Aorta (tissue), 5 donors: ENCODE results near the gene CCR3. TPM values are rescaled to one million over a fixed set of nuclear protein-coding genes. Genes with fewer than 3 reads are reported as not detected.

ENCODE experiments used
- ATAC-seq: fragments of 200-7000 bp; cut with Tn5 transposase; one replicate; pipeline ENCODE4 v1.9.1; 2022; ENCODE audit warnings: moderate library complexity; ENCODE audit not compliant: low FRiP score
- DNase-seq, 2 donors: peaks; one replicate each; pipeline ENCODE4 v3.0.0-alpha.2; 2020
- H3K27ac ChIP-seq, 2 donors: one replicate each; pipeline ENCODE4 v1.5.1; 2013; ENCODE audit warnings: low read length in 2 of 2, mild to moderate bottlenecking in 2 of 2, moderate library complexity in 2 of 2, control low read depth in 1 of 2, inconsistent platforms in 1 of 2, low read depth in 1 of 2
- H3K27me3 ChIP-seq, 2 donors: one replicate each; pipeline ENCODE4 v1.6.1; 2013; ENCODE audit warnings: control low read depth in 1 of 2, low read length in 1 of 2, mild to moderate bottlenecking in 1 of 2, moderate library complexity in 1 of 2; ENCODE audit not compliant: insufficient read depth in 2 of 2, control insufficient read depth in 1 of 2
- H3K36me3 ChIP-seq, 2 donors: one replicate each; pipeline ENCODE4 v1.6.1; 2013; ENCODE audit warnings: control low read depth in 1 of 2, low read length in 1 of 2, mild to moderate bottlenecking in 1 of 2; ENCODE audit not compliant: insufficient read depth in 2 of 2, control insufficient read depth in 1 of 2
- H3K4me1 ChIP-seq, 2 donors: one replicate each; pipeline ENCODE4 v1.6.1; 2013; ENCODE audit warnings: low read length in 2 of 2, control low read depth in 1 of 2, mild to moderate bottlenecking in 1 of 2, moderate library complexity in 1 of 2; ENCODE audit not compliant: insufficient read depth in 2 of 2, control insufficient read depth in 1 of 2
- H3K4me3 ChIP-seq, 2 donors: one replicate each; pipeline ENCODE4 v1.5.1; 2013; ENCODE audit warnings: low read length in 2 of 2, control low read depth in 1 of 2, mild to moderate bottlenecking in 1 of 2
- H3K9me3 ChIP-seq: one replicate; pipeline ENCODE4 v1.6.1; 2013; ENCODE audit warnings: mild to moderate bottlenecking, low read length; ENCODE audit not compliant: control insufficient read depth
- intact Hi-C, 2 donors: fragments of 100-400 bp; cut with DNase I; formaldehyde crosslinking; loops; one replicate each; pipeline versions ENCODE4 v1.14.2 to v1.15.0; 2022
- polyA plus RNA-seq, 2 donors: library from polyadenylated mRNA; stranded (reverse); fragments of 200-250 nt; gene quantifications; one replicate each; pipeline ENCODE4 v1.2.3, GENCODE V29; 2013
- total RNA-seq, 2 donors: library from RNA; stranded (reverse); fragmentation: NEBNext Ultra II Directional; extraction: Animal tissue kit (Norgen Biotek cat#: 25700); gene quantifications; one replicate each; pipeline ENCODE4 v1.2.1, GENCODE V29; 2021
- donor health status: healthy with polysubstance abuse.
- donor health status: Bipolar disorder and iron deficiency.
- donor health status: DM: no; HTN: no; CAD: no.
- donor health status: DM: no; HTN: no; CAD: no.
- donor health status: DM: yes; HTN: yes; CAD: no.

CCR3 gene
- total and polyA plus RNA-seq, 4 donors: 0.29 TPM; not detected in 3

- Histone ChIP-seq H3K4me3 (no peak overlapping the region), H3K27ac (no peak overlapping the region), H3K36me3 (no peaks in the 10 kb centered on the region), H3K9me3 (no peaks in the 10 kb centered on the region), H3K27me3 (peaks cover 0 to 2% of the 10 kb centered on the region in 2 donors), H3K4me1 (no peaks in the 10 kb centered on the region)
- intact Hi-C loops: no loop called here
- no peak for DNase-seq
- ATAC-seq: no peak
Measured at GRCh38 chr3:46314517-46314916, 72.3 kb downstream of the CCR3 start.

GRCh38 chr3:46316206-46316605, 73.9 kb downstream of the CCR3 start:
- ATAC-seq (no peak), DNase-seq (no peak)
- no peaks in the 10 kb centered on the region for H3K27me3 ChIP-seq
- intact Hi-C loops: no loop called here
- H3K4me3 ChIP-seq: no peak overlapping the region
- H3K4me1 ChIP-seq: no peaks in the 10 kb centered on the region
- no peaks in the 10 kb centered on the region for H3K9me3 ChIP-seq
- H3K27ac ChIP-seq: no peak overlapping the region
- no peaks in the 10 kb centered on the region for H3K36me3 ChIP-seq

Other genes starting within 250 kb of the CCR3 start
- 10 to 100 TPM; 75.5 to 91.8 TPM for gene FYCO1, start 246.6 kb upstream of the CCR3 start, total RNA-seq
- 10 to 100 TPM; 15.9 to 27.9 TPM for gene FYCO1, start 246.6 kb upstream of the CCR3 start, polyA plus RNA-seq
- gene XCR1, start 215.0 kb upstream of the CCR3 start, total RNA-seq: under 1 TPM; 0.26 to 0.63 TPM
- not detected for gene XCR1, start 215.0 kb upstream of the CCR3 start, polyA plus RNA-seq
- gene CCR1, start 34.1 kb upstream of the CCR3 start, total RNA-seq: 10 to 100 TPM; 13.9 to 21.5 TPM
- gene CCR1, start 34.1 kb upstream of the CCR3 start, polyA plus RNA-seq: 1 to 10 TPM; 1.2 to 5.1 TPM
- 1 to 10 TPM; 2.8 to 6.2 TPM for gene CCR2, start 111.7 kb downstream of the CCR3 start, total RNA-seq
- gene CCR2, start 111.7 kb downstream of the CCR3 start, polyA plus RNA-seq: under 1 TPM in 1 of 2 donors, not detected in 1; 0.18 TPM
- gene CCR5, start 128.5 kb downstream of the CCR3 start, total RNA-seq: 1 to 10 TPM; 4.1 to 5.7 TPM
- gene CCR5, start 128.5 kb downstream of the CCR3 start, polyA plus RNA-seq: 1 to 10 TPM in 1 of 2 donors, under 1 TPM in 1; 0.05 to 2.1 TPM
- gene CCRL2, start 164.8 kb downstream of the CCR3 start, total RNA-seq: 1 to 10 TPM; 3.1 to 5.1 TPM
- 1 to 10 TPM in 1 of 2 donors, under 1 TPM in 1; 0.59 to 1.8 TPM for gene CCRL2, start 164.8 kb downstream of the CCR3 start, polyA plus RNA-seq
- 1 to 10 TPM; 3.2 to 5.5 TPM for gene LTF, start 222.4 kb downstream of the CCR3 start, total RNA-seq
- under 1 TPM; 0.13 to 0.59 TPM for gene LTF, start 222.4 kb downstream of the CCR3 start, polyA plus RNA-seq